Panc1 (cell line): ENCODE results near the gene CDH23. TPM values are rescaled to one million over a fixed set of nuclear protein-coding genes. Genes with fewer than 3 reads are reported as not detected.

Experiments used
- ATAC-seq: fragments of 200-7000 bp; cut with Tn5 transposase; 2 replicates; pipeline ENCODE4 v1.9.1; 2020; ENCODE audit warnings: mild to moderate bottlenecking, moderate library complexity
- BruUV-seq: library from RNA; stranded (reverse); fragments of 400-500 nt; replicated peaks from 2 replicates; lab custom pipeline; 2021; lab: Mats Ljungman, UMichigan
- CTCF ChIA-PET: fragments of 300-600 bp; sonication (Branson Sonifier 250); formaldehyde crosslinking; loops from one replicate; lab custom pipeline; 2022; ENCODE audit warnings: antibody characterized with exemption; lab: Charles Lee
- POLR2A ChIA-PET: fragments of 300-600 bp; sonication (Branson Sonifier 250); formaldehyde crosslinking; loops from one replicate; lab custom pipeline; 2022; ENCODE audit warnings: antibody characterized with exemption; lab: Charles Lee
- DNase-seq: peaks from one replicate; pipeline ENCODE4 v3.0.0-alpha.2; 2010; ENCODE audit warnings: low read depth, low spot score
- H3K27ac ChIP-seq: 2 replicates; pipeline ENCODE4 v1.5.1; 2011; ENCODE audit warnings: mild to moderate bottlenecking, low read length, inconsistent platforms
- H3K27me3 ChIP-seq: fragments of 200-500 bp; sonication (Bioruptor generic); 2 replicates; pipeline ENCODE4 v1.6.0; 2014; ENCODE audit warnings: low read length, inconsistent platforms; ENCODE audit not compliant: control insufficient read depth, insufficient read depth
- H3K36me3 ChIP-seq: fragments of 200-500 bp; sonication (Bioruptor generic); 2 replicates; pipeline ENCODE4 v1.5.1; 2014; ENCODE audit warnings: inconsistent platforms, mild to moderate bottlenecking, low read length, moderate library complexity; ENCODE audit not compliant: control insufficient read depth, insufficient read depth
- H3K4me1 ChIP-seq: 2 replicates; pipeline ENCODE4 v1.5.1; 2011; ENCODE audit warnings: inconsistent platforms, mild to moderate bottlenecking, low read length, moderate library complexity; ENCODE audit not compliant: control insufficient read depth, insufficient read depth
- H3K4me3 ChIP-seq, 2 experiments: 2 replicates each; pipeline ENCODE4 v1.5.1; 2011 to 2012; ENCODE audit warnings: low read depth in 2 of 2, low read length in 2 of 2, mild to moderate bottlenecking in 2 of 2, inconsistent platforms in 1 of 2, moderate library complexity in 1 of 2
- H3K9me3 ChIP-seq: fragments of 200-500 bp; sonication (Bioruptor generic); 2 replicates; pipeline ENCODE4 v1.5.1; 2014; ENCODE audit warnings: low read depth, mild to moderate bottlenecking, inconsistent platforms, low read length, moderate library complexity; ENCODE audit not compliant: control insufficient read depth, insufficient read depth
- POLR2AphosphoS5 ChIP-seq: IDR thresholded peaks from 2 replicates; pipeline ENCODE4 v1.6.1; 2012; ENCODE audit warnings: mild to moderate bottlenecking, low read depth, low read length, moderate library complexity
- REST ChIP-seq, 2 experiments: IDR thresholded peaks; 2 replicates each; pipeline ENCODE4 v1.6.1; 2011 to 2012; ENCODE audit warnings: low read depth in 2 of 2, control low read depth in 1 of 2, low read length in 1 of 2, mild to moderate bottlenecking in 1 of 2, moderate library complexity in 1 of 2; ENCODE audit not compliant: insufficient read depth in 1 of 2
- SIN3A ChIP-seq: IDR thresholded peaks from 2 replicates; pipeline ENCODE4 v1.6.1; 2012; ENCODE audit warnings: low read depth, mild to moderate bottlenecking, low read length, moderate library complexity, borderline replicate concordance; ENCODE audit not compliant: insufficient read depth
- TCF7L2 ChIP-seq: IDR thresholded peaks from 2 replicates; pipeline ENCODE4 v1.6.1; 2011; ENCODE audit warnings: mild to moderate bottlenecking, low read depth, low read length, inconsistent platforms
- in situ Hi-C: cut with HindIII; loops from 2 replicates; pipeline ENCODE4 v1.10.0; 2016; ENCODE audit warnings: low sequenced_read_pairs, low pct_unique_long_range_greater_than_20kb
- intact Hi-C: fragments of 100-400 bp; cut with micrococcal nuclease; formaldehyde crosslinking; loops from one replicate; pipeline ENCODE4 v1.10.0; 2022; ENCODE audit not compliant: unreplicated experiment
- total RNA-seq: library from RNA; stranded (reverse); gene quantifications from one replicate; pipeline ENCODE4 v1.2.1, GENCODE V29; 2021; ENCODE audit not compliant: unreplicated experiment
- TF ChIP-seq, protein P1 (sequence below): fragments of 450-650 bp; IDR thresholded peaks from 2 replicates; pipeline ENCODE4 v1.5.1; 2017; ENCODE audit warnings: mild to moderate bottlenecking

The CDH23 gene
- total RNA-seq, 1 experiment from 2014 or later = 2.7 TPM

DNA sequence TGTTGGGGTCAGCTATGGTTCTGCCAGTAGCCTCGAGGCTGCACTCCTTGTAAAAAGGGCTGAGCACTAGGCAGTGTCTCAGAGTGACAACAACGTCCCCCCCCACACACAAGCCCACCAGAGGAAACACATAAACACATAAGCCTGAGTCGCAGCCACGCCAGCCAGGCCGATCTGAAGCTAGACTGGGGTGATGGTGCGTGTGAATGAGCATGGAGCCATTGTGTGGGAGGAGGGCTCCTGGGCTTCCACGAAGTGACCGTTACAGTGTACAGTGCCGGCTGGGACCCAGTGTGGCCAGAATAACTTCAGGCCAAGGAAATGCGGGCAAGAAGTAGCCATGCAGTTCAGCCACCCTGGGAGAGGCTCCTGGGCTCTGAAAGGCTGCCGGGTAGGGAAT, 326.6 kb downstream of the CDH23 start:
- DNase-seq (no peak), ATAC-seq (no peak)
- ChIA-PET POLR2A (no interaction called here), CTCF (no interaction called here)
- Histone ChIP-seq H3K27ac (no peak overlapping the region), H3K4me3 (no peak overlapping the region), H3K27me3 (no peaks in the 10 kb centered on the region), H3K9me3 (no peaks in the 10 kb centered on the region), H3K36me3 (no peaks in the 10 kb centered on the region), H3K4me1 (peaks cover 10% of the 10 kb centered on the region; the same call in 1 of the 2 replicates)
- in situ Hi-C loops (no loop called here), intact Hi-C loops (no loop called here)
- TF ChIP-seq, protein P1, sequence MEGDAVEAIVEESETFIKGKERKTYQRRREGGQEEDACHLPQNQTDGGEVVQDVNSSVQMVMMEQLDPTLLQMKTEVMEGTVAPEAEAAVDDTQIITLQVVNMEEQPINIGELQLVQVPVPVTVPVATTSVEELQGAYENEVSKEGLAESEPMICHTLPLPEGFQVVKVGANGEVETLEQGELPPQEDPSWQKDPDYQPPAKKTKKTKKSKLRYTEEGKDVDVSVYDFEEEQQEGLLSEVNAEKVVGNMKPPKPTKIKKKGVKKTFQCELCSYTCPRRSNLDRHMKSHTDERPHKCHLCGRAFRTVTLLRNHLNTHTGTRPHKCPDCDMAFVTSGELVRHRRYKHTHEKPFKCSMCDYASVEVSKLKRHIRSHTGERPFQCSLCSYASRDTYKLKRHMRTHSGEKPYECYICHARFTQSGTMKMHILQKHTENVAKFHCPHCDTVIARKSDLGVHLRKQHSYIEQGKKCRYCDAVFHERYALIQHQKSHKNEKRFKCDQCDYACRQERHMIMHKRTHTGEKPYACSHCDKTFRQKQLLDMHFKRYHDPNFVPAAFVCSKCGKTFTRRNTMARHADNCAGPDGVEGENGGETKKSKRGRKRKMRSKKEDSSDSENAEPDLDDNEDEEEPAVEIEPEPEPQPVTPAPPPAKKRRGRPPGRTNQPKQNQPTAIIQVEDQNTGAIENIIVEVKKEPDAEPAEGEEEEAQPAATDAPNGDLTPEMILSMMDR = no peak
- no peak for TF ChIP-seq REST (IDR thresholded peaks at IDR 0.05; ENCODE audit: insufficient read depth in 1 of 2, low read depth in 2 of 2, low read length in 1 of 2)
- TF ChIP-seq POLR2AphosphoS5 = no peak
- no peak for TF ChIP-seq SIN3A
- no peak for TF ChIP-seq TCF7L2
- BruUV-seq = no TSS peak

GRCh38 chr10:71724539-71724938, 327.8 kb downstream of the CDH23 start:
- DNase-seq = no peak
- Histone ChIP-seq H3K4me3 (no peak overlapping the region), H3K27me3 (no peaks in the 10 kb centered on the region), H3K27ac (no peak overlapping the region), H3K9me3 (no peaks in the 10 kb centered on the region), H3K36me3 (no peaks in the 10 kb centered on the region), H3K4me1 (peaks cover 10% of the 10 kb centered on the region; the same call in 1 of the 2 replicates)
- TF ChIP-seq, protein P1 = no peak
- TF ChIP-seq POLR2AphosphoS5 (no peak), TCF7L2 (no peak), REST (IDR thresholded peaks at IDR 0.05; ENCODE audit: insufficient read depth in 1 of 2, low read depth in 2 of 2, low read length in 1 of 2) (no peak), SIN3A (no peak)
- BruUV-seq = no TSS peak
- in situ Hi-C loops = no loop called here
- ChIA-PET CTCF (no interaction called here), POLR2A (no interaction called here)
- ATAC-seq = no peak
- intact Hi-C loops = no loop called here
